Mucosa of descending colon (tissue), 3 donors: ENCODE measurements around the gene LYRM4. TPM values are rescaled to one million over a fixed set of nuclear protein-coding genes. Genes with fewer than 3 reads are reported as not detected.
A peak's percentile ranks its signal among the peaks of the same experiment; 100 is the strongest.

Experiments
- ATAC-seq: fragments of 200-7000 bp; cut with Tn5 transposase; one replicate; pipeline ENCODE4 v1.9.1; 2020; ENCODE audit warnings: mild to moderate bottlenecking, moderate library complexity
- DNase-seq, 3 donors: peaks; one replicate each; pipeline ENCODE4 v3.0.0-alpha.2; 2020
- H3K36me3 ChIP-seq: fragments of 200-600 bp; one replicate; pipeline ENCODE4 v1.8.0; 2021; ENCODE audit warnings: low read depth, mild to moderate bottlenecking
- H3K4me1 ChIP-seq: fragments of 200-600 bp; one replicate; pipeline ENCODE4 v1.8.0; 2021; ENCODE audit warnings: low read depth, mild to moderate bottlenecking
- H3K4me3 ChIP-seq: fragments of 200-600 bp; one replicate; pipeline ENCODE4 v1.8.0; 2021; ENCODE audit warnings: mild to moderate bottlenecking
- H3K9me3 ChIP-seq: fragments of 200-600 bp; one replicate; pipeline ENCODE4 v1.8.0; 2021; ENCODE audit warnings: mild to moderate bottlenecking
- CTCF ChIP-seq: fragments of 200-600 bp; IDR thresholded peaks from one replicate; pipeline ENCODE4 v1.8.0; 2022; ENCODE audit warnings: antibody characterized with exemption, mild to moderate bottlenecking
- intact Hi-C, 2 donors: fragments of 100-400 bp; cut with DNase I in 1 of 2; cut with micrococcal nuclease in 1 of 2; formaldehyde crosslinking; loops; one replicate each; pipeline versions ENCODE4 v1.11.0 to v1.11.1; 2022; cut with DNase I, micrococcal nuclease
- long read RNA-seq, 2 donors: library from polyadenylated mRNA; unstranded; transcript quantifications; one replicate each; pipeline ENCODE4 v2.0.0, GENCODE V29; 2019 to 2021
- total RNA-seq, 3 donors: library from RNA; stranded (reverse); fragmentation: NEBNext Ultra II Directional in 2 of 3; extraction: Animal tissue kit (Norgen Biotek cat#: 25700) in 2 of 3; gene quantifications; one replicate each; pipeline versions ENCODE4 v1.2.1 to v1.2.4, GENCODE V29; 2021 to 2023
- donor health status: DM: no; HTN: no; CAD: no; lungs with moderate emphysema.
- donor health status: DM: no; HTN: no; CAD: no.
- donor health status: DM: no; HTN: yes; CAD: no.

LYRM4 gene
- 10 to 100 TPM; 13.6 to 19.8 (median 13.9) TPM for total RNA-seq
- long read RNA-seq, donor 1, full-length matches to known transcripts, result 20 of 29 reads
- long read RNA-seq, donor 1, partial matches to known transcripts, result 2 of 29 reads
- long read RNA-seq, donor 1, other reads (novel, unspliced or antisense), result 7 of 29 reads
- long read RNA-seq, donor 2, full-length matches to known transcripts, result 12 of 15 reads
- long read RNA-seq, donor 2, partial matches to known transcripts, result 2 of 15 reads
- long read RNA-seq, donor 2, other reads (novel, unspliced or antisense), result 1 of 15 reads

- H3K4me1 ChIP-seq, result peaks cover 7% of the 10 kb centered on the region
- H3K9me3 ChIP-seq, result no peaks in the 10 kb centered on the region
- no peak for TF ChIP-seq CTCF
- peak; percentile 97 for ATAC-seq
- DNase-seq, result peak; percentile 92 to 94 (median 93)
- peak within 1 kb of the TSS; percentile 74 for H3K4me3 ChIP-seq
- H3K36me3 ChIP-seq, result no peaks in the 10 kb centered on the region
- intact Hi-C loops, result no loop called here
Observed at GRCh38 chr6:5260661-5261544, at the start of gene LYRM4, which contains the start of gene FARS2. Gene LYRM4, minus strand, starts transcription at chr6:5260950. Its CDS starts 217 bp downstream, at chr6:5260733. Gene FARS2, plus strand, starts transcription at chr6:5261513.

- ATAC-seq, result no peak
- peaks cover 4% of the 10 kb centered on the region for H3K4me1 ChIP-seq
- no peaks in the 10 kb centered on the region for H3K36me3 ChIP-seq
- no peak for TF ChIP-seq CTCF
- H3K4me3 ChIP-seq, result no peak overlapping the region
- intact Hi-C loops, result no loop called here
- H3K9me3 ChIP-seq, result no peaks in the 10 kb centered on the region
- DNase-seq, result no peak
Observed at GRCh38 chr6:5308066-5308465, 47.3 kb upstream of the LYRM4 start.

- intact Hi-C loops, result no loop called here
- TF ChIP-seq CTCF, result no peak
- peaks cover 4% of the 10 kb centered on the region for H3K4me1 ChIP-seq
- H3K36me3 ChIP-seq, result no peaks in the 10 kb centered on the region
- no peak for DNase-seq
- no peaks in the 10 kb centered on the region for H3K9me3 ChIP-seq
- ATAC-seq, result no peak
- no peak overlapping the region for H3K4me3 ChIP-seq
Observed at GRCh38 chr6:5307058-5307457, 46.3 kb upstream of the LYRM4 start.

GRCh38 chr6:5305968-5306626, 45.3 kb upstream of the LYRM4 start:
- TF ChIP-seq CTCF, result no peak
- Histone ChIP-seq H3K4me3 (no peak overlapping the region), H3K4me1 (peaks cover 4% of the 10 kb centered on the region), H3K36me3 (no peaks in the 10 kb centered on the region), H3K9me3 (no peaks in the 10 kb centered on the region)
- DNase-seq (no peak), ATAC-seq (peak; percentile 27)
- intact Hi-C loops, result no loop called here

GRCh38 chr6:5303682-5304081, 42.9 kb upstream of the LYRM4 start:
- DNase-seq, result no peak
- Histone ChIP-seq H3K4me1 (peaks cover 4% of the 10 kb centered on the region), H3K36me3 (no peaks in the 10 kb centered on the region), H3K9me3 (no peaks in the 10 kb centered on the region), H3K4me3 (no peak overlapping the region)
- no peak for ATAC-seq
- intact Hi-C loops, result no loop called here
- TF ChIP-seq CTCF, result no peak
